ENCODE results near the gene ARIH2.

DNA sequence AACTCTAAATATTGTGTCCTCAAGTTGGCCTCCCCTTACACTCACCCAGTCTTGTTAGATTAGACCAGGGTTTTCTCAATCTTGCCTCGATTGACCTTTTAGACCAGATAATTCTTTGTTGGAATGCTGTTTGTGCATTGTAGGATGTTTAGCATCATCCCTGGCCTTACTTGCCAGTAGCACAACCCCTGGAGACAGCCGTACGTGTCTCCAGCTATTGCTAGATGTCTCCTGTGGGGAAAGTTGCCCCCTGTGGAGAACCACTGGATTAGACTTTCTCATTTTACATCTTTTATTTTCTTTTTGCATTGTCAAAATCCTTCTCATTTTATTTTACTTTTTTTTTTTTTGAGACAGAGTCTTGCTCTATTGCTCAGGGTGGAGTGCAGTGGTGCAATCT is 90.8 kb downstream of the ARIH2 start:
- no peak for TF ChIP-seq EZH2 (IDR thresholded peaks at IDR 0.05; ENCODE audit: low read length)
- TF ChIP-seq, protein P1, sequence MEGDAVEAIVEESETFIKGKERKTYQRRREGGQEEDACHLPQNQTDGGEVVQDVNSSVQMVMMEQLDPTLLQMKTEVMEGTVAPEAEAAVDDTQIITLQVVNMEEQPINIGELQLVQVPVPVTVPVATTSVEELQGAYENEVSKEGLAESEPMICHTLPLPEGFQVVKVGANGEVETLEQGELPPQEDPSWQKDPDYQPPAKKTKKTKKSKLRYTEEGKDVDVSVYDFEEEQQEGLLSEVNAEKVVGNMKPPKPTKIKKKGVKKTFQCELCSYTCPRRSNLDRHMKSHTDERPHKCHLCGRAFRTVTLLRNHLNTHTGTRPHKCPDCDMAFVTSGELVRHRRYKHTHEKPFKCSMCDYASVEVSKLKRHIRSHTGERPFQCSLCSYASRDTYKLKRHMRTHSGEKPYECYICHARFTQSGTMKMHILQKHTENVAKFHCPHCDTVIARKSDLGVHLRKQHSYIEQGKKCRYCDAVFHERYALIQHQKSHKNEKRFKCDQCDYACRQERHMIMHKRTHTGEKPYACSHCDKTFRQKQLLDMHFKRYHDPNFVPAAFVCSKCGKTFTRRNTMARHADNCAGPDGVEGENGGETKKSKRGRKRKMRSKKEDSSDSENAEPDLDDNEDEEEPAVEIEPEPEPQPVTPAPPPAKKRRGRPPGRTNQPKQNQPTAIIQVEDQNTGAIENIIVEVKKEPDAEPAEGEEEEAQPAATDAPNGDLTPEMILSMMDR (optimal IDR thresholded peaks at IDR 0.05 in 1 of 3, IDR thresholded peaks at IDR 0.05 in 1 of 3, conservative IDR thresholded peaks at IDR 0.05 in 1 of 3; ENCODE audit: extremely low read depth in 1 of 3, insufficient read depth in 2 of 3, low read length in 3 of 3) = no peak

All from keratinocyte (primary cell).